ENCODE results near the gene ZBTB22.

The ZBTB22 gene

GRCh38 chr6:33271117-33271467 lies 46.5 kb downstream of the ZBTB22 start:
- peaks cover 40 to 50% of the 10 kb centered on the region in 2 experiments for H3K36me3 ChIP-seq (ENCODE audit: control insufficient read depth in 1 of 2, insufficient read depth in 2 of 2, low read length in 2 of 2)
- H4K91ac ChIP-seq (ENCODE audit: low read depth, low read length), result peak overlapping the region; percentile 89
- WGBS (ENCODE audit: extremely low coverage, insufficient coverage, insufficient read length), result no CpG with 5 or more reads among the region's 7 CpGs
- peak overlapping the region; percentile 88 for H4K12ac ChIP-seq (ENCODE audit: low read depth, low read length)
- DNase-seq, result no peak
- H3K27ac ChIP-seq (ENCODE audit: low read depth, low read length), result peak overlapping the region; percentile 80
- peak overlapping the region; percentile 83 for H3K4me2 ChIP-seq (ENCODE audit: low read length)
- peak overlapping the region; percentile 57 for H3K4ac ChIP-seq (ENCODE audit: low read depth, low read length)
- peaks cover 11% of the 10 kb centered on the region for H3K79me1 ChIP-seq (ENCODE audit: low read length)
- peak overlapping the region; percentile 59 for H2BK120ac ChIP-seq (ENCODE audit: insufficient read depth, low read length, poor library complexity)
- H3K27me3 ChIP-seq (ENCODE audit: insufficient read depth, low read length), result no peaks in the 10 kb centered on the region
- H3K9me3 ChIP-seq (ENCODE audit: insufficient read depth, low read depth, low read length), result no peaks in the 10 kb centered on the region
- H3K14ac ChIP-seq (ENCODE audit: low read length), result peak overlapping the region; percentile 87
- H3K4me1 ChIP-seq (ENCODE audit: control insufficient read depth in 1 of 2, insufficient read depth in 2 of 2, low read length in 2 of 2), result peaks cover 1 to 3% of the 10 kb centered on the region in 2 experiments
- H2AK5ac ChIP-seq (ENCODE audit: low read length), result no peak overlapping the region
- H2BK12ac ChIP-seq (ENCODE audit: low read length), result no peak overlapping the region
- peaks cover 10% of the 10 kb centered on the region for H3K79me2 ChIP-seq (ENCODE audit: control insufficient read depth, insufficient read depth, low read length, poor library complexity)
- peak overlapping the region; percentile 91 for H2AFZ ChIP-seq (ENCODE audit: insufficient read depth, low read length, poor library complexity)
- H3K23ac ChIP-seq (ENCODE audit: low read length), result no peak overlapping the region
- peak overlapping the region; percentile 97 for H4K8ac ChIP-seq (ENCODE audit: low read depth, low read length)
- H3K18ac ChIP-seq (ENCODE audit: low read length), result peak overlapping the region; percentile 40
- H3K9ac ChIP-seq (ENCODE audit: low read length), result peak overlapping the region; percentile 96
- peak overlapping the region; percentile 89 for H3K4me3 ChIP-seq (ENCODE audit: low read depth, low read length)
- H2BK5ac ChIP-seq (ENCODE audit: low read depth, low read length, poor library complexity), result peak overlapping the region; percentile 85
